Fibroblast of lung (primary cell): ENCODE measurements around the gene TUBGCP6. TPM values are rescaled to one million over a fixed set of nuclear protein-coding genes. Genes with fewer than 3 reads are reported as not detected.

Experiments
- DNase-seq, 2 donors: peaks; one replicate each; pipeline versions ENCODE4 v3.0.0 to v3.0.0-alpha.2; 2010; ENCODE audit warnings: low read depth in 2 of 2
- H2AFZ ChIP-seq: 2 replicates; pipeline ENCODE4 v1.5.1; 2012; ENCODE audit warnings: low read length, control low read depth, inconsistent platforms
- H3K27ac ChIP-seq: 2 replicates; pipeline ENCODE4 v1.5.1; 2011; ENCODE audit warnings: low read length, control low read depth; ENCODE audit not compliant: insufficient read depth
- H3K27me3 ChIP-seq: 2 replicates; pipeline ENCODE4 v1.5.1; 2011; ENCODE audit warnings: mild to moderate bottlenecking, low read length; ENCODE audit not compliant: control insufficient read depth, insufficient read depth
- H3K36me3 ChIP-seq: 2 replicates; pipeline ENCODE4 v1.5.1; 2011; ENCODE audit warnings: low read length; ENCODE audit not compliant: control insufficient read depth, insufficient read depth
- H3K4me1 ChIP-seq: 2 replicates; pipeline ENCODE4 v1.5.1; 2011; ENCODE audit warnings: low read length; ENCODE audit not compliant: control insufficient read depth, insufficient read depth; ENCODE audit errors: extremely low read depth
- H3K4me2 ChIP-seq: 2 replicates; pipeline ENCODE4 v1.5.1; 2011; ENCODE audit warnings: low read length, control low read depth; ENCODE audit not compliant: insufficient read depth; ENCODE audit errors: extremely low read depth
- H3K4me3 ChIP-seq, 4 experiments: fragments of 200-600 bp in 1 of 4; sonication (generic) in 1 of 4; replicated peaks in 1 of 4; 2 replicates each; pipeline ENCODE4 v1.5.1; 2011 to 2016; ENCODE audit warnings: low read length in 4 of 4, low read depth in 3 of 4, mild to moderate bottlenecking in 3 of 4, control low read depth in 2 of 4, inconsistent platforms in 1 of 4, mixed read lengths in 1 of 4; ENCODE audit not compliant: insufficient read depth in 1 of 4; ENCODE audit errors: control extremely low read depth in 1 of 4
- H3K79me2 ChIP-seq: 2 replicates; pipeline ENCODE4 v1.5.1; 2012; ENCODE audit warnings: mild to moderate bottlenecking, low read length, inconsistent platforms; ENCODE audit not compliant: control insufficient read depth, insufficient read depth
- H3K9ac ChIP-seq: 2 replicates; pipeline ENCODE4 v1.5.1; 2011; ENCODE audit warnings: mild to moderate bottlenecking, low read length, control low read depth; ENCODE audit not compliant: insufficient read depth
- H3K9me3 ChIP-seq: 2 replicates; pipeline ENCODE4 v1.5.1; 2012; ENCODE audit warnings: low read depth, low read length; ENCODE audit not compliant: control insufficient read depth, insufficient read depth
- H4K20me1 ChIP-seq: 2 replicates; pipeline ENCODE4 v1.5.1; 2011; ENCODE audit warnings: low read length; ENCODE audit not compliant: control insufficient read depth, insufficient read depth; ENCODE audit errors: extremely low read depth
- EZH2 ChIP-seq: IDR thresholded peaks from 2 replicates; pipeline ENCODE4 v1.5.1; 2012; ENCODE audit warnings: low read length, control low read depth, mild to moderate bottlenecking; ENCODE audit errors: missing control alignments
- polyA plus RNA-seq, 2 donors: library from polyadenylated mRNA; depleted of rRNA in 1 of 2; stranded (reverse) in 1 of 2; unstranded in 1 of 2; fragments of >200 nt; gene quantifications; 2 replicates each; pipeline ENCODE4 v1.2.1, GENCODE V29; 2011 to 2012; ENCODE audit warnings: missing spikeins in 1 of 2
- total RNA-seq: library from RNA; depleted of rRNA; stranded (reverse); fragments of >200 nt; gene quantifications from 2 replicates; pipeline ENCODE4 v1.2.1, GENCODE V29; 2014
- TF ChIP-seq, protein P1 (sequence below), 2 donors: IDR thresholded peaks in 1 of 2; conservative IDR thresholded peaks in 1 of 2; 1 replicate in 1 of 2; 2 replicates in 1 of 2; pipeline ENCODE4 v1.5.1; 2011 to 2012; ENCODE audit warnings: low read length in 2 of 2, control low read depth in 1 of 2, inconsistent platforms in 1 of 2, low read depth in 1 of 2, mild to moderate bottlenecking in 1 of 2

Gene TUBGCP6
- total and polyA plus RNA-seq, 2 donors (not counting 1 experiment from before 2014, with no cell fraction given) = 6.7 to 23.8 TPM

DNA sequence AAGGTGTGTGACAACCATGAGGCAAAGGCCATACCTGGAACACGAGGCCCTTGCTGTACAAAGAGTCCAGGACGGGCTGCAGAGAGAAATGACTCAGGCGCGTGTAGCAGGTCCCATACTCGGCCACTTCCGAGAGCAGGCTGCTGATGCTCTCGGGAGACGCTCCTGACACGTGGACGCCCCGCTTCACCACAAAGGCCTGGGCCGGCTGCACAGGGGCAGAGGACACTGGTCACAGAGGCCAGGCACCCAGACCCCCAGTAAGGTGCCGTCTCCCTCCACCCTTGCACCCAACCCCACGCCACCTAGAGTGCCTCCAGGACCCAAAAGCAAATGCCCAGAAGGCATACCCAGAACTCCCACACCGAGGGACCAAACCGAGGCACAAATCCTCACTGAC, 15.5 kb downstream of the TUBGCP6 start:
- Histone ChIP-seq H2AFZ (no peak overlapping the region), H3K4me3 (no peak overlapping the region), H3K79me2 (peaks cover 4% of the 10 kb centered on the region), H3K9me3 (no peaks in the 10 kb centered on the region), H3K27ac (no peak overlapping the region), H3K4me2 (no peak overlapping the region), H3K4me1 (no peaks in the 10 kb centered on the region), H4K20me1 (no peaks in the 10 kb centered on the region), H3K27me3 (no peaks in the 10 kb centered on the region), H3K9ac (no peak overlapping the region), H3K36me3 (peaks cover 18% of the 10 kb centered on the region)
- no peak for DNase-seq
- TF ChIP-seq, protein P1, sequence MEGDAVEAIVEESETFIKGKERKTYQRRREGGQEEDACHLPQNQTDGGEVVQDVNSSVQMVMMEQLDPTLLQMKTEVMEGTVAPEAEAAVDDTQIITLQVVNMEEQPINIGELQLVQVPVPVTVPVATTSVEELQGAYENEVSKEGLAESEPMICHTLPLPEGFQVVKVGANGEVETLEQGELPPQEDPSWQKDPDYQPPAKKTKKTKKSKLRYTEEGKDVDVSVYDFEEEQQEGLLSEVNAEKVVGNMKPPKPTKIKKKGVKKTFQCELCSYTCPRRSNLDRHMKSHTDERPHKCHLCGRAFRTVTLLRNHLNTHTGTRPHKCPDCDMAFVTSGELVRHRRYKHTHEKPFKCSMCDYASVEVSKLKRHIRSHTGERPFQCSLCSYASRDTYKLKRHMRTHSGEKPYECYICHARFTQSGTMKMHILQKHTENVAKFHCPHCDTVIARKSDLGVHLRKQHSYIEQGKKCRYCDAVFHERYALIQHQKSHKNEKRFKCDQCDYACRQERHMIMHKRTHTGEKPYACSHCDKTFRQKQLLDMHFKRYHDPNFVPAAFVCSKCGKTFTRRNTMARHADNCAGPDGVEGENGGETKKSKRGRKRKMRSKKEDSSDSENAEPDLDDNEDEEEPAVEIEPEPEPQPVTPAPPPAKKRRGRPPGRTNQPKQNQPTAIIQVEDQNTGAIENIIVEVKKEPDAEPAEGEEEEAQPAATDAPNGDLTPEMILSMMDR (conservative IDR thresholded peaks at IDR 0.05 in 1 of 2, IDR thresholded peaks at IDR 0.05 in 1 of 2; ENCODE audit: low read depth in 1 of 2, low read length in 2 of 2) = no peak
- no peak for TF ChIP-seq EZH2

DNA sequence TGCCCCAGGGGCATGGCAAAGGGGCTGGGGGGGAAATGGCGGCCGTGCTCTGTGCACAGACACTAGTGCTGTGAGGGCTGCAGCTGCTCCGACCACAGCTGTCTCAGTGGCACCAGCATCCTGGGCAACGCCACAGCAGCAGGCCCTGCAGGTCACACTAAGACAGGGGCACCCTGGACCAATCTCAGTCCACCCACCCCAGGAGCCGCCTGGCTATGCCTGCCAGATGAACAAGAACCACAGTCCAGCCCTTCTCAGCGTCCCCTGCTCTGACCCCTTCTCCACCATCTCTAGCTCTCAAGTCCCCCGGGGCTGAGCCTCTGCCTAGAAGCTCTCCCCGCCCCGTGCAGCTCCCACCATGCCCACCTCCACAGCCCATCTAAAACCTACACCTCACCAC, 16.5 kb downstream of the TUBGCP6 start:
- TF ChIP-seq, protein P1 (conservative IDR thresholded peaks at IDR 0.05 in 1 of 2, IDR thresholded peaks at IDR 0.05 in 1 of 2; ENCODE audit: low read depth in 1 of 2, low read length in 2 of 2) = no peak
- no peak for TF ChIP-seq EZH2
- Histone ChIP-seq H3K4me3 (no peak overlapping the region), H3K79me2 (no peaks in the 10 kb centered on the region), H3K36me3 (peaks cover 24% of the 10 kb centered on the region), H3K9me3 (no peaks in the 10 kb centered on the region), H3K27me3 (no peaks in the 10 kb centered on the region), H4K20me1 (no peaks in the 10 kb centered on the region), H3K4me1 (no peaks in the 10 kb centered on the region), H3K4me2 (no peak overlapping the region), H3K27ac (no peak overlapping the region), H2AFZ (no peak overlapping the region), H3K9ac (no peak overlapping the region)
- no peak for DNase-seq

DNA sequence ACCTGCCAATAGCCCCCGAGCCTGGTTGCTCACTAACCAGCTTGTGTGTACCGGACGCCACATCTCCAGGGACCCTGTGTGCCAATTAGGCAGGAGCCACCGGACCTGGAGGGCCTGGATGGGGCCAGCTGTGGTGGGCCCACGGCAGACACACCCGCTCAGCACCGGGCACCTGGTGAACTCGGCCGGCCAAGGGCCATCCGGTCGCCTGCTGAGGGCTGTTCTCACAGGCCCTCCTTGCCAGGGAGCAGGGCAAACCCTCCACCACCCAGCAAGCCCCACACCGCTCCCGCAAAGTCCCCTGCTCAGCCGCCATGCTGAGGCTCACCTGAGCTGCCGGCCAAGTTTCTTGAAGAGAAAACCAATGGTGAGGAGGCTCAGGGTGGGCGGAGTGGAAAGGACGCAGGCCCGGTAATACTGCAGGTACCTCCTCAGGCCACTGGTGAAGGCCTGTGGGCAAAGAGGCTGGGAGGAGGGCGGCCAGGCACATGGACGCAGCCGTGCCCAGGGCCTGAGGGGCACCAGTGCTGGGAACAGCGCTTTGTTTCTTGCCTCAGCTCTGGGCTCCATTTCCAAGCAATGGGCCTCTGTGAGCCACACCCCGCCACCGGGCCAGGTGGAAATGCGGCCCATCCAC, 17.1 kb downstream of the TUBGCP6 start:
- H3K27me3 ChIP-seq = no peaks in the 10 kb centered on the region
- H3K4me2 ChIP-seq = no peak overlapping the region
- H3K4me3 ChIP-seq = no peak overlapping the region
- H3K27ac ChIP-seq = no peak overlapping the region
- H3K79me2 ChIP-seq = no peaks in the 10 kb centered on the region
- H3K36me3 ChIP-seq = peaks cover 27% of the 10 kb centered on the region
- H2AFZ ChIP-seq = no peak overlapping the region
- no peak for DNase-seq
- H4K20me1 ChIP-seq = no peaks in the 10 kb centered on the region
- H3K9me3 ChIP-seq = no peaks in the 10 kb centered on the region
- H3K4me1 ChIP-seq = no peaks in the 10 kb centered on the region
- TF ChIP-seq, protein P1 (conservative IDR thresholded peaks at IDR 0.05 in 1 of 2, IDR thresholded peaks at IDR 0.05 in 1 of 2; ENCODE audit: low read depth in 1 of 2, low read length in 2 of 2) = no peak
- no peak for TF ChIP-seq EZH2
- no peak overlapping the region for H3K9ac ChIP-seq
